ENCODE results near the gene EDA2R. TPM values are rescaled to one million over a fixed set of nuclear protein-coding genes. Genes with fewer than 3 reads are reported as not detected.

EDA2R gene
- 0.83 TPM for polyA plus RNA-seq (ENCODE audit: insufficient read length)
- long read RNA-seq, donor 1: 0 reads
- long read RNA-seq, donor 2: 0 reads
- long read RNA-seq, donor 3: 0 reads
- long read RNA-seq, donor 4: 0 reads
- long read RNA-seq, donor 5: 0 reads
- long read RNA-seq, donor 6: 0 reads
- long read RNA-seq, donor 7: 0 reads
- long read RNA-seq, donor 8: 0 reads

GRCh38 chrX:66638591-66639500, at the start of gene EDA2R:
EDA2R (minus strand) TSS chrX:66639078; CDS start chrX:66616020, 23,058 bp downstream.
- DNase-seq: peak; percentile 39

GRCh38 chrX:66684196-66684595, 45.3 kb upstream of the EDA2R start:
- no peak for DNase-seq

- DNase-seq: no peak
Observed at GRCh38 chrX:66680451-66680850, 41.6 kb upstream of the EDA2R start.

- no peak for DNase-seq
Observed at GRCh38 chrX:66677430-66677829, 38.6 kb upstream of the EDA2R start.

- no peak for DNase-seq
Observed at GRCh38 chrX:66676990-66677389, 38.1 kb upstream of the EDA2R start.

- DNase-seq: no peak
Observed at GRCh38 chrX:66676413-66676812, 37.5 kb upstream of the EDA2R start.

- no peak for DNase-seq
Observed at GRCh38 chrX:66675541-66675940, 36.7 kb upstream of the EDA2R start.

- DNase-seq: no peak
Observed at GRCh38 chrX:66674506-66674905, 35.6 kb upstream of the EDA2R start.

GRCh38 chrX:66672106-66672505, 33.2 kb upstream of the EDA2R start:
- no peak for DNase-seq

GRCh38 chrX:66654411-66654810, 15.5 kb upstream of the EDA2R start:
- DNase-seq: no peak

GRCh38 chrX:66635360-66635759, 3.5 kb downstream of the EDA2R start:
- no peak for DNase-seq

GRCh38 chrX:66634272-66634671, 4.6 kb downstream of the EDA2R start:
- DNase-seq: no peak

GRCh38 chrX:66633541-66633940, 5.3 kb downstream of the EDA2R start:
- DNase-seq: no peak

- DNase-seq: no peak
Observed at GRCh38 chrX:66632981-66633380, 5.9 kb downstream of the EDA2R start.

GRCh38 chrX:66632473-66632872, 6.4 kb downstream of the EDA2R start:
- DNase-seq: no peak

- DNase-seq: no peak
Observed at GRCh38 chrX:66625525-66625924, 13.4 kb downstream of the EDA2R start.

GRCh38 chrX:66622209-66622608, 16.7 kb downstream of the EDA2R start:
- no peak for DNase-seq

- no peak for DNase-seq
Observed at GRCh38 chrX:66616944-66617343, 21.9 kb downstream of the EDA2R start.

GRCh38 chrX:66602381-66602938, 36.4 kb downstream of the EDA2R start:
- no peak for DNase-seq

GRCh38 chrX:66601522-66601921, 37.4 kb downstream of the EDA2R start:
- no peak for DNase-seq

- no peak for DNase-seq
Observed at GRCh38 chrX:66579219-66579618, 59.7 kb downstream of the EDA2R start.

- no peak for DNase-seq
Observed at GRCh38 chrX:66553973-66554372, 84.9 kb downstream of the EDA2R start.

- no peak for DNase-seq
Observed at GRCh38 chrX:66547847-66548369, 91.0 kb downstream of the EDA2R start.
